ENCODE measurements around the gene PTPRH. TPM values are rescaled to one million over a fixed set of nuclear protein-coding genes. Genes with fewer than 3 reads are reported as not detected.

Gene PTPRH
- total and polyA plus RNA-seq, 2 experiments from 2014 or later = 2.3 to 3.0 TPM

GRCh38 chr19:55160128-55160985 is 48.9 kb downstream of the PTPRH start:
- Histone ChIP-seq H3K4me1 (ENCODE audit: low read depth) (peaks cover 15% of the 10 kb centered on the region), H3K9me3 (ENCODE audit: low read depth) (no peaks in the 10 kb centered on the region), H3K36me3 (no peaks in the 10 kb centered on the region), H3K27me3 (peaks cover 22% of the 10 kb centered on the region), H3K27ac (no peak overlapping the region), H3K4me3 (no peak overlapping the region)
- peak; percentile 89 to 92 for DNase-seq (ENCODE audit: low read depth in 1 of 2, low spot score in 1 of 2)
- TF ChIP-seq CTCF (IDR thresholded peaks at IDR 0.05; ENCODE audit: low read depth, low read length) = peak; percentile 96

- peak; percentile 51 to 70 for DNase-seq (ENCODE audit: low read depth in 1 of 2, low spot score in 1 of 2)
- peaks cover 22% of the 10 kb centered on the region for H3K27me3 ChIP-seq
- no peak overlapping the region for H3K4me3 ChIP-seq
- H3K36me3 ChIP-seq = no peaks in the 10 kb centered on the region
- no peaks in the 10 kb centered on the region for H3K9me3 ChIP-seq (ENCODE audit: low read depth)
- peak overlapping the region; percentile 48 for H3K27ac ChIP-seq
- no peak for TF ChIP-seq CTCF (IDR thresholded peaks at IDR 0.05; ENCODE audit: low read depth, low read length)
- H3K4me1 ChIP-seq (ENCODE audit: low read depth) = peaks cover 15% of the 10 kb centered on the region
Observed at GRCh38 chr19:55158848-55159749, 50.2 kb downstream of the PTPRH start.

- H3K4me1 ChIP-seq (ENCODE audit: low read depth) = peaks cover 15% of the 10 kb centered on the region
- peak overlapping the region; percentile 48 for H3K27ac ChIP-seq
- no peak for TF ChIP-seq CTCF (IDR thresholded peaks at IDR 0.05; ENCODE audit: low read depth, low read length)
- DNase-seq (ENCODE audit: low read depth in 1 of 2, low spot score in 1 of 2) = no peak
- H3K27me3 ChIP-seq = peaks cover 22% of the 10 kb centered on the region
- H3K36me3 ChIP-seq = no peaks in the 10 kb centered on the region
- H3K9me3 ChIP-seq (ENCODE audit: low read depth) = no peaks in the 10 kb centered on the region
- no peak overlapping the region for H3K4me3 ChIP-seq
Observed at GRCh38 chr19:55158423-55158822, 50.9 kb downstream of the PTPRH start.

- H3K27me3 ChIP-seq = peaks cover 17% of the 10 kb centered on the region
- H3K27ac ChIP-seq = peak within 1 kb of the TSS; percentile 48
- no peak for DNase-seq (ENCODE audit: low read depth in 1 of 2, low spot score in 1 of 2)
- H3K4me1 ChIP-seq (ENCODE audit: low read depth) = peaks cover 15% of the 10 kb centered on the region
- H3K9me3 ChIP-seq (ENCODE audit: low read depth) = no peaks in the 10 kb centered on the region
- TF ChIP-seq CTCF (IDR thresholded peaks at IDR 0.05; ENCODE audit: low read depth, low read length) = no peak
- H3K36me3 ChIP-seq = no peaks in the 10 kb centered on the region
- H3K4me3 ChIP-seq = peak within 1 kb of the TSS; percentile 34
Observed at GRCh38 chr19:55157064-55157908, 52.0 kb downstream of the PTPRH start, which contains the start of gene TNNI3. TSS of gene TNNI3 (minus strand) at chr19:55157732. CDS start at chr19:55157589, 143 bp downstream.

All from cardiac muscle cell (in vitro differentiated cells and primary cell).